Renal cortical epithelial cell (primary cell): ENCODE results near the gene CDH23. TPM values are rescaled to one million over a fixed set of nuclear protein-coding genes. Genes with fewer than 3 reads are reported as not detected.

ENCODE experiments used
- DNase-seq: peaks from one replicate; pipeline ENCODE4 v3.0.0-alpha.2; 2011; ENCODE audit warnings: low read depth
- total RNA-seq: library from RNA; depleted of rRNA; stranded (reverse); fragments of >200 nt; gene quantifications from 2 replicates; pipeline ENCODE4 v1.2.3, GENCODE V29; 2014

The CDH23 gene
- total RNA-seq, 1 donor from 2014 or later: not detected

GRCh38 chr10:71657604-71658466, 261.1 kb downstream of the CDH23 start:
- no peak for DNase-seq

- no peak for DNase-seq
Observed at GRCh38 chr10:71658467-71658745, 261.7 kb downstream of the CDH23 start.

GRCh38 chr10:71659111-71659634, 262.5 kb downstream of the CDH23 start:
- DNase-seq: no peak

GRCh38 chr10:71659737-71660136, 263.0 kb downstream of the CDH23 start:
- no peak for DNase-seq

GRCh38 chr10:71660313-71660712, 263.6 kb downstream of the CDH23 start:
- DNase-seq: no peak

- DNase-seq: no peak
Observed at GRCh38 chr10:71661060-71661622, 264.4 kb downstream of the CDH23 start.

GRCh38 chr10:71661779-71662336, 265.1 kb downstream of the CDH23 start:
- no peak for DNase-seq

GRCh38 chr10:71663311-71663710, 266.6 kb downstream of the CDH23 start:
- DNase-seq: no peak

- DNase-seq: no peak
Observed at GRCh38 chr10:71664585-71664984, 267.9 kb downstream of the CDH23 start.

- no peak for DNase-seq
Observed at GRCh38 chr10:71665456-71665855, 268.7 kb downstream of the CDH23 start.

GRCh38 chr10:71666639-71667386, 270.1 kb downstream of the CDH23 start:
- peak; percentile 3 for DNase-seq

GRCh38 chr10:71667387-71667752, 270.6 kb downstream of the CDH23 start:
- no peak for DNase-seq

GRCh38 chr10:71671994-71672946, 275.6 kb downstream of the CDH23 start:
- no peak for DNase-seq

- DNase-seq: no peak
Observed at GRCh38 chr10:71675295-71675970, 278.7 kb downstream of the CDH23 start.

GRCh38 chr10:71677261-71677660, 280.5 kb downstream of the CDH23 start:
- no peak for DNase-seq

- DNase-seq: no peak
Observed at GRCh38 chr10:71678057-71678805, 281.5 kb downstream of the CDH23 start.

GRCh38 chr10:71679425-71679824, 282.7 kb downstream of the CDH23 start:
- DNase-seq: no peak

GRCh38 chr10:71681977-71682376, 285.3 kb downstream of the CDH23 start:
- no peak for DNase-seq

GRCh38 chr10:71683301-71683700, 286.6 kb downstream of the CDH23 start:
- DNase-seq: no peak
